HG03439 (cell line): ENCODE measurements around the gene DAD1.
"Not testable (repeated sequence)": the region's sequence is repeated elsewhere in the genome, so short reads cannot be mapped to it uniquely, and the experiment has no call there.

Experiments used
- ATAC-seq: cut with Tn5 transposase; IDR thresholded peaks from one replicate; pipeline ENCODE4 v1.9.1; 2021; ENCODE audit warnings: mild to moderate bottlenecking, moderate library complexity; ENCODE audit not compliant: unreplicated experiment

Gene DAD1

DNA sequence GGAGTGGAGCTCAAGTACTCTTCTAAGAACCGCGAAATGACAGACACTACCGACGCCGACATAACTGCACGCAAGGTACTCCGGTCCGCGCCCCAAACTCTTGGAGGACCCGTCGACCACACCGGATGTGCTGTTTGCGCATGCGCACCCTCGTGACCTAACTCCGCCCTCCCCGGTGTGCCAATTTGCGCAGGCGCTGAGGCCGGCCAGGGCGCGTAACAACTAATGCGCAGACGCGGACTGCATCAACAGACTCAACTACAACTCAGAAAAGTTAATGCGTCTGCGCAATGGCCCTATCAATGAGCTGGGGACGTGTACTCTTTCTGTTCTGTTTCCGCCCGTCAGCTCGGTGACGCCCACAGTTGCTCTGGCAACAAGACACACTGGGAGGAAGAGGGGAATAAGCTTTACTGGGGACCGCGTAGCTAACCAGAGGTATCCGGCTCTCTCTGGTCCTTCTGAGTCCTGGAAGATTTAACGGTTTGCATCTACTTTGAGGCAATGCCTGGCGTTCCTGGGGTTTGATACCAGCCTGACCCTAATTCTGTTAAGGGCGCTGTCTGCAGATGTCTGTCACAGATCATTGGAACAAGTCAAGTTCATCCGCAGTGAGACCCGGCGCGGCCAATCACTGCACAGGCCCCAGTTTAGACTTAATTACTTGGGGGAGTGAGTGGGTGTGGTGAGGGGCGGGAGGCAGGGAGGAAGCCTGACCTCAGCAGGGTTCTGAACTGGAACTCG lies at the start of gene DAD1:
Gene DAD1 (minus strand): TSS at position 129 of the 744 bp plus-strand sequence. CDS start 67 bp downstream, at position 62.
- ATAC-seq = peak; percentile 91

DNA sequence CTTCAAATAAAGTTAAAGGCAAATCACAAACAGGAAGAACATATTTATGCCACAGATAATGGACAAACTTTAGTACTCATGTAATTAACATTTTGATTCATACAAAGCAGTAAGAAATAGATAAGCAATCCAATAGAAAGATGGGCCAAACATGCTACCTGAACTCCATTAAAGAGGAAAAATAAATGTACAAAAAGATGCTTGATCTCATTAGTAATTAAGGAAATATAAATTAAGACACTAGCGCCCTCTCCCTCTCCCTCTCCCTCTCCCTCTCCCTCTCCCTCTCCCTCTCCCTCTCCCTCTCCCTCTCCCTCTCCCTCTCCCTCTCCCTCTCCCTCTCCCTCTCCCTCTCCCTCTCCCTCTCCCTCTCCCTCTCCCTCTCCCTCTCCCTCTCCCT lies 47.0 kb upstream of the DAD1 start:
- ATAC-seq = not testable (repeated sequence)

DNA sequence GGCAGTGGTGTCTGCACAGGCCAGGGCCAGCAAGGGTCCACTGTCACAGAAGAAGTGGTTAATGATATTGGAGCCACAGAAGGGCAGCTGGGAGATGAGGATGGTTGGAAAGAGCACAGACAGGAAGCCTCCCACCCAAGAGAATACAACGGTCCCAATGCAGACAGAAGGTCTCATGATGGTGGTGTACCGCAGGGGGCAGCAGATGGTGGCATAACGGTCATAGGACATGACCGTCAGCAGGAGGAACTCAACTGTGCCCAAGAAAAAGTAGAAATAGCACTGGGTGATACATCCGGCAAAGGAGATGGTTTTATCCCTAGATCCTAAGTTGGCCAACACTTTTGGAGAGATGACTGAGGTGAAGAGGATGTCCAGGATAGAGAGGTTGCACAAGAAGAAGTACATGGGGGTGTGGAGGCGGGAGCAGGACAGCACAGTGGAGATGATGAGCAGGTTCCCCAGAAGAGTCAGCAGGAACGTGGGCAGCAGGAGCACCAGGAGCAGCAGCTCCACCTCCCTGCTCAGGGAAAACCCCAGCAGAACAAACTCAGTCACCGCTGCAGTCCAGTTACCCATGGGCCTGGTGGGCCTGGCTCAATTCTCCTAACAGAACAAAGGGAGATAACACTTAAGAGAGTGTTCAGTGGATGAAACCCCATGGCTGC lies 45.3 kb upstream of the DAD1 start:
- ATAC-seq = no peak

DNA sequence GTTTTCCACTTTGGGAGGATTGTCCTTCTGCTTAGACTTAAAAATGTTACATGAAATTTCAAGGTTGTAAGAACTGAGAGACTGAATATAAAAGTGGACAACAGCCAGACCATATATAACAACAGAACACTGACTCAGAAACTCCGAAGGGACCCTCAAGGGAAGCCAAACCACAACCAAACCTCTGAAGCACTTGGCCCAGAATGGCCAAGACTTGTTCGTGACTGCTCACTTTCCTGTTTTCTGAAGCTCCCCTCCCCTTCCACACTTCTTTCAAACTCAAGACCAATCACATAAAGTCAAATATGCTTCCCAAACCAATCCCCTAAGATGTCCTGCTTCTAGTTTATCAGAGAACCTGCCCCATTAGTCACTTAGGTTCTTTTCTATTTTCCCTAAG lies 41.5 kb upstream of the DAD1 start:
- ATAC-seq = no peak

DNA sequence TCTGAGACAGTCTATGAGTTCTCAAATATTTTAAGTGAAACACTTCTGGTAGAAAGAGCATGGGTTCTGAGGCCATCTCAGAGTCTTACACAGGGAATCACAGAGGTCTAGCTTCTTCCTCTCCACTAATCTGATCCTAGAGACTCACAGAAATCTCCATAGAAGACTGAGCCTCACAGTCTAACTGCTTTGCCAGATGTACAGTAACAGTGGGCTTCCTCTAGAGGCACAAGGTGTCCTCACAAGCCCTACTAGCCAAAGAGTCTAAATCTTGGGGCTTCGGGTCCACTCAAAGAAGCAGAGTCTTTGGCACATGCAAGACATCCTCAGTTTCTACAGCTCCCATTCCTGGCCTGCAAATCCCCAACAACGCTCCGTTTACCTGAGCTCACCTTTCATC lies 41.0 kb upstream of the DAD1 start:
- ATAC-seq = no peak

DNA sequence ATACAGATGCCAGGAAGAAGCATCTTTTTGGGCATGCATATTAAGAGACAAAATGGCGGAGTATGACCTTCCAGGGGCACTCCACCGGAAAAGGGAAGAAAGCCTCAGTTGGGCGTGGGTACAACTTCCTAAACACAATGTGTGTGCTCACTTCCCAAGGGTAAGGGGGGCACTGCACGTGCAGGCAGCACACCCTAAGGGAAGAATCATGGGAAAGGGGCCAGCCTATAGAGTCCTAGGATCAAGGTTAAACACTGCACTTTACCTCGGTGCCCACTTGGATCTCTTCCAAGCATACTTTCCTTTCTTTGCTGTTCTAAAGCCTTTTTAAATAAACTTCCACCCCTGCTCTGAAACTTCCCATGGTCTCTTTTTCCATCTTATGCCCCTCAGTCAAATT lies 40.3 kb upstream of the DAD1 start:
- ATAC-seq = no peak

DNA sequence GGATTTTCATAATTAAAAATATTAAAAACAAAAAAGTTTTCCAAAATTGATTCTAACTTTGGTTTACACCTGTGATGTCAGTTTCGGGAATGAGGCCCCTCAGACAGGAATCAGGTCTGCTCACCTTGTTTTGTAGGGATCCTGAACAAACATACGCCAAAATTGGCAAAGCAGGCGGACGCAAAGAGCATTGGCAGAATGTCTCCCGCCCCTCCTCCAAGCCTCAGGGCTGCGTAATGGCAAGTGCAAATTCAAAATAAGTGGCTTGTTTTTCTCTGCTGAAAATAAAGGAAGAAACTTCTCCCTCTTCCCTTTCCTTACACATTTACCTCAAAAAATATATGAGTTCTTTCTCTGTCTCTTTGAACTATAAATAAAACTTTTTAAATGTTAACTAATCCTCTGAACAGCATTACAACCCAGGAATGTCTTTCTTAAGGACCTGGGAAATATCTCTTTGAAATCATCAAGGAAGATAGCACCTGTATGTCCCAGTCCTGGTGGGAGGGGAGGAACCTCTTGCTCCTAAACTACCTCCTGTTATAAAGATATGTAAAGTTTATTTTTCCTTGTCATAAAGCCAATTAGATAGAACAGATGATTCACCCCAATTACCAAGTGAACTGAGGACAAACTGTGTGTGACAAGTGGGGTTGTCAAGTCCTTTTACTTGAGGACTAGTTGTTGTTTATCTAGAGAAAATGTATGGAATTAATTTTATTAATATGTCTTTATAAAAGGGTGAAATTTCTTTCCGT lies 38.7 kb upstream of the DAD1 start:
- no peak for ATAC-seq

DNA sequence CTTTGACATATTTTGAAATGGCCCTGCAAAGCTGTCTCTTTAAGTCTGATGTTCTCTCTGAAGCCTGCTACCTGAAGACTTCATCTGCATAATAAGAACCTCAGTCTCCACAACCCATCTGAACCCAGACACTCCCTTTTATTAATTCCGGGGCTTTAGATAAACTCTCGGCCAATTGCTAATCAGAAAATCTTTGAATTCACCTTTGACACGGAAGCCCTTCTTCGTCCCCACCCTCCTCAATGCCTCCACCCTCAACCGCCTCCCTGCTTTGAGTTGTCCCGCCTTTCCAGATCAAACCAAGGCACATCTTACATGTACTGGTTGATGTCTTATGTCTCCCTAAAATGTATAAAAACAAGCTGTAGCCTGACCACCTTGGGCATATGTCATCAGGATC lies 37.6 kb upstream of the DAD1 start:
- ATAC-seq = no peak

DNA sequence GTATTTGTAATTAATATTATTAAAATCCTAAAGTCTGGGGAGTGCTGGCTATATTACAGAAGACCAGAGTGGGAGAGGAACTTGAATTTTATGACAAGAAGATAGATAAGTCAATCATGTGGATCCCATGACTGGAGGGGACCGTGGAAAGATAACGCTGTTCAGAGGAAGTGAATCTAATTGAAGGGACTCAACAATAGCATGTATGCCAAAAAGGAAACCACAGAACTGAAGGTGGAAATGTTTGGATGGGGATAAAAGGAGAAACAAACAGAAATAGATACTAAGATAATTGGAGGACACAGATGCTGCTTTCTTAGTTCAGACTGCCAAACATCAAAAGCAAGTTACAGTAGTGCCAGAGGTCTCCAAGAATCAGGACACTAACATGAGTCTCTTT lies 34.0 kb upstream of the DAD1 start:
- no peak for ATAC-seq

DNA sequence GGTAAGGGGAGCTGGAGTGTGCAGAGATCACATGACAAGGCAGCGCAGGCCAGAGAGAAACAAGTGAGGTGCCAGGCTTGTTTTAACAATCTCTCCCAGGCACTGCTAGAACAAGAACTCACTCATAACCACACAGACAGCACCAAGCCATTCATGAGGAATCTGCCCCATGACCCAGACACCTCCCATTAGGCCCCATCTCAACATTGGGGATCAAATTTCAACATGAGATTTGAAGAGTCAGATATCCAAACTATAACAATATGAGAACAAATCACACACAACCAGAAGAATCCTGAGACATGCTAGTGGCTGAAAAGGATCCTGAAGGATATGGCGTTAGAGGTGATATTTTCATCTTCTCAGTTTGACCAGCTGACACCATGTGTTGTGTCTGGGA lies 33.2 kb upstream of the DAD1 start:
- no peak for ATAC-seq

DNA sequence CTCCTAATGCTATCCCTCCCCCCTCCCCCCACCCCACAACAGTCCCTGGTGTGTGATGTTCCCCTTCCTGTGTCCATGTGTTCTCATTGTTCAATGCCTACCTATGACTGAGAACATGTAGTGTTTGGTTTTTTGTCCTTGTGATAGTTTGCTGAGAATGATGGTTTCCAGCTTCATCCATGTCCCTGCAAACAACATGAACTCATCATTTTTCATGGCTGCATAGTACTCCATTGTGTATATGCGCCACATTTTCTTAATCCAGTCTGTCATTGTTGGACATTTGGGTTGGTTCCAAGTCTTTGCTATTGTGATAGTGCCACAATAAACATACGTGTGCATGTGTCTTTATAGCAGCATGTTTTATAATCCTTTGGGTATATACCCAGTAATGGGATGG lies 26.7 kb upstream of the DAD1 start:
- not testable (repeated sequence) for ATAC-seq

DNA sequence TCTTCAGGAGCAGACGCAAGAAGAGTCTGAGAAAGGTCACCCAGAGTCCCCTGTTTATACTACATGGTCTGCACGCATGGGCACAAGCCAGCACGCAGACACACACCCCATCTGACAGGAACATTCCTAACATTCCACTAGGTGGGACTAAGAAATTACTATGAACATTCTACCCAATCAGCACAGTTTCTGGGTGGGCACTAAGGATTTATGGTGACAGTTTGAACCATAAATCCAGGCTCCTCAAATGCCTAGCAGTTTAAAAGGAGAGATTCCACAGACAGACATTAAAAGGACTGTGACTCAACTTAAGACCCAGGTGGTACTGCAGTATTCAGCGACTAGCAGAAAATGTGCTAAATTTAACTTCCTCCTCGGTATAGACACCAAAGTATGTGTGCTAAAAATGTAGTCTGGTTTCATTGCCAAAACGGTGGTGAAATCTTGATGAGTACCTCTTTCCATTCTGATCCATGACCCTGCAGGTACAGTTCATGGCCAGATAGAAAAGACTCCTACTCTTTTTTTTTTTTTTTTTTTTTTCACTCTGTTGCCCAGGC lies 25.3 kb upstream of the DAD1 start:
- no peak for ATAC-seq

DNA sequence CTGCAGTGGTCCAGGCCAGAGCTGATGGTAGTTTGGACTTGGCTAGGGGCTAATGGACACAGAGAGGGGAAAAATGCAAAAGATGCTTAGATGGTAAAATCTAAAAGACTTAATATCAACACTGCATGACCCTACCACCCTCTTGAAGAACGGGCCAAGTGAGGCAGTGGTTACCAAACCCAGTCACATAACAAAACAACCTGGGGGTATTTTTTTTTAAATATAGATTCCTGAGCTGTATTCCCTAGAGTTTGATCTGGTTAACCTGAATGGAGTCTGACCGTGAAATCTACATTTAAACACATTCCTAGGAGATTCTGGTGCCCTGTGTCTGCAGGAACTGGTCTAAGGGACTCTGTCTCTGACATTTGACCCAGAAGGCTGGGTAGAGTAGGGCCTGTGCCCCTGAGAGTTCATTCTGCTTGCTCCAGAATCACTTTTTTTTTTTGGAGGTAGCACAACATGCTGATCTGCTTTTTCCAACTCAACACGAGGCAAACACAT lies 24.8 kb upstream of the DAD1 start:
- ATAC-seq = no peak

DNA sequence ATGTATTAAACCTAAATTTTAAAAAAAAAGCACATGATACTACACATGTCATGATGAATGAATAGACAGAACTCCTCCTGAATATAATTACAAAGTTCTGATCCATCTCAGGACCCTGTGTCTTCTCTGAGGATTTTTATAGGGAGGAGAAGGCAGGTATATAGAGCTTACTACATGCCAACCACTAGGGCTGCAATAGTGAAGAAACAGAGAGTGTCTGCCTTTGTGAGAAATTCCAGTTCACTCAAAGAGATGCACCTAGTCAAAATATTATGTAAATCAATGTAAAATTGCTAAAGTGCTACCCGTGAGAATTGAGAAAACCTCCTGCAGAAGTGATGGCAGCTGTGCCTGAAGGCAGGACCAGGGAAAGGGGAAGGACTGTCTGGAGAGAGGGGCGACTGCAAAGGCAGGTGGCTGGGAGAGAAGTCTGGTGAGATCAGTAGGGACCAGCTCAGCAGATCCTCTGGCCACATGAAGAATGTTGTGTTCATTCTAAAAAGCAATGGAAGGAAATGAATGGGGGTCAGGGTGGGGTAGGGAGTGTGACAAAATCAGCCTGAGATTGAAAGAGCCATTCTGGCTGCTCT lies 24.2 kb upstream of the DAD1 start:
- ATAC-seq = no peak

DNA sequence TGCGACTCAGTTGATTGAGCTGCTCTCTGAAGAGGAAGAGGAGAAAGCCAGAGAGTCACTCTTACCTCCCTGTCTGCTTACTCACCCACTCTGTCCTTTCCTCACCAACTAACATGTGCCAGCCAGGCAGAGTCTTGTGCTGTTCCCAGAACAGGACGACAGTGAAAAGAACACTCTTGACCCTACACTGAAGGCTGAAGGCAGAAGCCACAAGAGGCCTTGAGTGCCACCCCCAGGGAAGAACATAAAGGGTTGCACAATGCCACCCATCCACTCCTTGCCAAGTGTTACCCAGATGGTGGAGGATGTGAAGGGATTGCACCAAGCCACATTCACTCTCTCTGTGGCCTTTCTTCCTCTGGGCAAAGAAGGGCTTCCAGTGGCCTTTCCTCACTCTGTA lies 21.9 kb upstream of the DAD1 start:
- no peak for ATAC-seq

DNA sequence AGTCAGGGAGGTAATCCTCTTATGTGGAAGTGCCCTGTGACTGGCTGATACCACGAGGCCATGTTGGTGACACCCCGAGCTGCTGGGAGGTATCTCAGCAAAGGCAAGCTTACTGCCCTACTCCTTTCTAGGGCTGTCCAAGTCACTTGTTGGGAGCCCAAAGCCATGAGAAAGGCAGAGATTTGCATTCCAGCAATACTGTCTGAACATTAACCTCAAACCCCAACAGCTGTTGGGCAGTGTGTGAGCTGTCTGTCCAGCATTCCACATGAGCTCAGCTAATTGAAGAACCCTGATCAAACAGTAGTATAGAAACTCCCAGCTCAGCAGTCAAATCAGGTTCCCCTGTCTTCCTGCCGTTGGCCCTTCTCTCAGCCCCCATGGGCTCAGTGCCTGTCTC lies 18.3 kb upstream of the DAD1 start:
- ATAC-seq = no peak

DNA sequence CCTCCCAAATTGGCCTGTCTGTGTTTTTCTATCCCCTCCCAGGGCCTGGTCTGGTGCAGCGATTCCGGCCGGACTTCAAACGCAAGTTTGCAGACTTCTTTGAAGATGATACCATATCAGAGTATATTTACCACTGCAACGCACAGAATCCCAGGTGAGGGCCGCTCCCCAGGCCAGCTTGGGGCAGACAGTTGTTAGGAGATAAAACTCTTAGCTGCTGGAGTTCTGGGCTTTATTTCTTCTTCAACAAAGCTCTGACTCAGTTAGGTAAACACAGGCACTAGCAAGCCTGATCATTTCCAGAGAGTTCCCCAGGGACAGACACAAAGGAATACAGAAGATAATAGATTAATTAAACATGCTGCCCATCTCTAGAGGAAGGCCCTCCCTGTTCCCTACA lies 17.4 kb upstream of the DAD1 start:
- ATAC-seq = no peak

DNA sequence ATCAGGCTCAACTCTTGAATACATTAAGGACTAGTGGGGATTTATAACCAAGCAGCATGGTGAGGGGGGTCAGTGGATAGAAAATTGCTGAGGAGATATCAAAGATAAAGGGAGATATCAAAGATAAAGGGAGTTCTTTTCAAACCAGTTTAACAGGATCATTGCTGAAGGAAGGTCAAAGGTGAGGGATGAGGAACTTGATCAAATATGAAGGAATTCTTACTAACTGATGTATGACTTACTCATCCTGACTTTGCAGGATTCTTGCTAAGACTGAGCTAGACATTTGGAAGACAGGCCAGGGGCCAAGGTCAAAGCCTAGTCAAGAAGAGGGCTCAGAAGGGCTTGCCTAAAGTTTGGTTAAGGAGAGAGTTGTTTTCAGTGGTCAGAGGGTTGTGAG lies 13.8 kb upstream of the DAD1 start:
- ATAC-seq = no peak

DNA sequence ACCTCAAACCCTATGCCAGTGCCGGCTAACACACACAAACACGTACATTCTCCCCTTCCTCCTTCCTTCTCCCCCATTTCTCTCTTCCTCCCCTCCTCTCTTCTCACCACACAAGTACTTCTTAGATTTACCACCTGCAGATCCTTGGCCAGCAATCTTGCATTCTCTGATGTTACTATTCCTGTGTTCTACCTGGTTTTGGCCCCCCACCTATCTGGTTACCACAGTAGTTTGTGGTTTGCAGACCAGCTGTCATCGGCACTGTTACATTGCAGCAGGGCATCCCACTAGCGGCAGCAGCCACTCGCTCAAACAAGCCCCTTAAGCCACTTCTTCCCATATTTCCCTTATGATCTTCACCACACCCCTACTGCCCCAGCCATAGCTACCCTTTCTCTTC lies 13.0 kb upstream of the DAD1 start:
- no peak for ATAC-seq

DNA sequence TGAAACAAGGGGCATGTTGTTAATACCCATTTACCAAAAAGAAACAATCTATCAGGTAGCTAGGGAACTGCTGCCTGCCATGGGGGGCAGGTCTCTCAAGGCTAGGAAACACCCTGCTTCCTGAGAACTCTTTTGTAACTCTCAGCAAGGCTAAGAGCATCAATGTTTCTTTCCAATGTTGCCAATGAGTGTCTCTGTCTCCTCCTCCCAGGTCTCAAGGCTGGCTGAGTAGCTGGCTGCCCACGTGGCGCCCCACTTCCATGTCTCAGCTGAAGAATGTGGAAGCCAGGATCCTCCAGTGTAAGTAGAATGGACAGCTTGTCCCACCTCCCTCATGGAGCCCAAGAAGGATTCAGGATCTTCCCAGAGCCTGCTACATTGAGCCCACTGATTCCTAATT lies 12.4 kb upstream of the DAD1 start:
- ATAC-seq = no peak

DNA sequence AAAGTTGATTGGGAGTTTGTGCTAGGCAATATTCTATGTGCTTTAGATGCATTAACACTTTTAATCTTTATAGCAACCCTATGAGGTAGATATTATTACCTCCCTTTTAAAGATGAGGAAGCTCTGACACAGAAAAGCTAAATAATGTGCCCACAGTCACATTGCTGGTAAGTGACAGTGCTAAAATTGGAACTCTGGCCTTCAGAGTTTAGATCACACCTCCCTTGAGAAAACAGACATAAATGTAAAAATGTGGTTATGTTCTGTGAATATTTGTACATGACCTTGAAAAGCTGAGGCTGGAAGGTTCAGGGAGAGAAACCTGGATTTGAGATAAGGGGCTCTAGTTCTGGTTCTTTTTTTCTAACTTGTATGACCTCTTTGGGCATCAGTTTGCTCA lies 11.0 kb upstream of the DAD1 start:
- no peak for ATAC-seq
